ENCODE measurements around the gene RCAN1. TPM values are rescaled to one million over a fixed set of nuclear protein-coding genes. Genes with fewer than 3 reads are reported as not detected.
A peak's percentile ranks its signal among the peaks of the same experiment; 100 is the strongest.

RCAN1 gene
- total and polyA plus RNA-seq, 2 of the 13 experiments (the other 11 are each of a cell fraction or from before 2014, with no cell fraction given), result 9.4 to 34.1 TPM

DNA sequence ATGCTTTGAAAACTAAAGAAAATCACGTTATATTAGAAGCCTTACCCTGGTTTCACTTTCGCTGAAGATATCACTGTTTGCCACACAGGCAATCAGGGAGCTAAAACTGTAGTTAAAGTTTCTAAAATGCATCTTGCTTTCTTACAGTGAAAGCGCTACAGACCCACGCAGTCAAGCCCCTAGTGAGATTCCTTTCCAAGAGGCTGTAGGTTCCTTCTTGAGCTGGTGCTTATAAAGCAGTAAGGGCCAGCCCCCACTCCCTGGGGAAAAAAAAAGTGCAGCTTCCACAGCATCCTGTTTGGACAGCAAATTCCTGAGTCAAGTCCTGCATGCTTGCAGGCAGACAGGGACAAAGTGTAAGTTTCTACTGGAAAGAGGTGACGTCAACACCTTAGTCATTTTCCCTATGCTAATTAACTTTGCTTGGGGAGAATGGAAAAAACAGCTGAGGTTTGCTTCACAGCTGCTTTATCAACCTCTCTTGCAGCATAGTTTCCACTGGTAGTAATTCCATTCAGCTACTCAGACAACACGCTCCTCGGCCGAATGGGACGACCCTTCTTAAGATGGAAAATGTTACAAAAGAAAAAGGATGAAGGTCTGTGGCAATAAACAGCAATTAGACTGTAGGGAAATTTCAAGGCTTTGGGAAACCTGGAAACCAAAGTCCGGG lies 88.2 kb downstream of the RCAN1 start (continued):
- TF ChIP-seq, protein P1, sequence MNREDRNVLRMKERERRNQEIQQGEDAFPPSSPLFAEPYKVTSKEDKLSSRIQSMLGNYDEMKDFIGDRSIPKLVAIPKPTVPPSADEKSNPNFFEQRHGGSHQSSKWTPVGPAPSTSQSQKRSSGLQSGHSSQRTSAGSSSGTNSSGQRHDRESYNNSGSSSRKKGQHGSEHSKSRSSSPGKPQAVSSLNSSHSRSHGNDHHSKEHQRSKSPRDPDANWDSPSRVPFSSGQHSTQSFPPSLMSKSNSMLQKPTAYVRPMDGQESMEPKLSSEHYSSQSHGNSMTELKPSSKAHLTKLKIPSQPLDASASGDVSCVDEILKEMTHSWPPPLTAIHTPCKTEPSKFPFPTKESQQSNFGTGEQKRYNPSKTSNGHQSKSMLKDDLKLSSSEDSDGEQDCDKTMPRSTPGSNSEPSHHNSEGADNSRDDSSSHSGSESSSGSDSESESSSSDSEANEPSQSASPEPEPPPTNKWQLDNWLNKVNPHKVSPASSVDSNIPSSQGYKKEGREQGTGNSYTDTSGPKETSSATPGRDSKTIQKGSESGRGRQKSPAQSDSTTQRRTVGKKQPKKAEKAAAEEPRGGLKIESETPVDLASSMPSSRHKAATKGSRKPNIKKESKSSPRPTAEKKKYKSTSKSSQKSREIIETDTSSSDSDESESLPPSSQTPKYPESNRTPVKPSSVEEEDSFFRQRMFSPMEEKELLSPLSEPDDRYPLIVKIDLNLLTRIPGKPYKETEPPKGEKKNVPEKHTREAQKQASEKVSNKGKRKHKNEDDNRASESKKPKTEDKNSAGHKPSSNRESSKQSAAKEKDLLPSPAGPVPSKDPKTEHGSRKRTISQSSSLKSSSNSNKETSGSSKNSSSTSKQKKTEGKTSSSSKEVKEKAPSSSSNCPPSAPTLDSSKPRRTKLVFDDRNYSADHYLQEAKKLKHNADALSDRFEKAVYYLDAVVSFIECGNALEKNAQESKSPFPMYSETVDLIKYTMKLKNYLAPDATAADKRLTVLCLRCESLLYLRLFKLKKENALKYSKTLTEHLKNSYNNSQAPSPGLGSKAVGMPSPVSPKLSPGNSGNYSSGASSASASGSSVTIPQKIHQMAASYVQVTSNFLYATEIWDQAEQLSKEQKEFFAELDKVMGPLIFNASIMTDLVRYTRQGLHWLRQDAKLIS (CRISPR knock-in tag; IDR thresholded peaks at IDR 0.05), result peak; percentile 57; the same call in 1 of the 2 replicates
- no peak for TF ChIP-seq ZNF577 (CRISPR knock-in tag; IDR thresholded peaks at IDR 0.05; ENCODE audit: borderline replicate concordance, low read depth)
- peak; percentile 83 for TF ChIP-seq POLR2AphosphoS5 (IDR thresholded peaks at IDR 0.05; ENCODE audit: low read depth, low read length)
- peak; percentile 65; the same call in 1 of the 2 replicates for TF ChIP-seq DMAP1 (CRISPR knock-in tag; IDR thresholded peaks at IDR 0.05)
- TF ChIP-seq CREM (IDR thresholded peaks at IDR 0.05), result peak; percentile 79
- no peak for TF ChIP-seq CREM (CRISPR knock-in tag; IDR thresholded peaks at IDR 0.05)
- peak; percentile 46; the same call in 1 of the 2 replicates for TF ChIP-seq ZMYM4 (CRISPR knock-in tag; IDR thresholded peaks at IDR 0.05)
- no peak for TF ChIP-seq PTBP1 (IDR thresholded peaks at IDR 0.05; ENCODE audit: low read depth, low read length, poor library complexity, severe bottlenecking)
- TF ChIP-seq ZSCAN31 (CRISPR knock-in tag; IDR thresholded peaks at IDR 0.05; ENCODE audit: low read depth), result 0 out of 2 replicates have a peak, but pooled peaks have one; percentile 13
- peak; percentile 44; the same call in 1 of the 2 replicates for TF ChIP-seq AHDC1 (CRISPR knock-in tag; IDR thresholded peaks at IDR 0.05; ENCODE audit: borderline replicate concordance)
- peak; percentile 76; the same call in 1 of the 2 replicates for TF ChIP-seq KMT2A (CRISPR knock-in tag; IDR thresholded peaks at IDR 0.05)
- TF ChIP-seq U2AF2 (IDR thresholded peaks at IDR 0.05; ENCODE audit: low read depth, low read length), result no peak
- TF ChIP-seq, protein P2, sequence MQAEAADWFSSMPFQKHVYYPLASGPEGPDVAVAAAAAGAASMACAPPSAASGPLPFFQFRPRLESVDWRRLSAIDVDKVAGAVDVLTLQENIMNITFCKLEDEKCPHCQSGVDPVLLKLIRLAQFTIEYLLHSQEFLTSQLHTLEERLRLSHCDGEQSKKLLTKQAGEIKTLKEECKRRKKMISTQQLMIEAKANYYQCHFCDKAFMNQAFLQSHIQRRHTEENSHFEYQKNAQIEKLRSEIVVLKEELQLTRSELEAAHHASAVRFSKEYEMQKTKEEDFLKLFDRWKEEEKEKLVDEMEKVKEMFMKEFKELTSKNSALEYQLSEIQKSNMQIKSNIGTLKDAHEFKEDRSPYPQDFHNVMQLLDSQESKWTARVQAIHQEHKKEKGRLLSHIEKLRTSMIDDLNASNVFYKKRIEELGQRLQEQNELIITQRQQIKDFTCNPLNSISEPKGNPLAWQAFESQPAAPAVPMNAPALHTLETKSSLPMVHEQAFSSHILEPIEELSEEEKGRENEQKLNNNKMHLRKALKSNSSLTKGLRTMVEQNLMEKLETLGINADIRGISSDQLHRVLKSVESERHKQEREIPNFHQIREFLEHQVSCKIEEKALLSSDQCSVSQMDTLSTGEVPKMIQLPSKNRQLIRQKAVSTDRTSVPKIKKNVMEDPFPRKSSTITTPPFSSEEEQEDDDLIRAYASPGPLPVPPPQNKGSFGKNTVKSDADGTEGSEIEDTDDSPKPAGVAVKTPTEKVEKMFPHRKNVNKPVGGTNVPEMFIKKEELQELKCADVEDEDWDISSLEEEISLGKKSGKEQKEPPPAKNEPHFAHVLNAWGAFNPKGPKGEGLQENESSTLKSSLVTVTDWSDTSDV (CRISPR knock-in tag; IDR thresholded peaks at IDR 0.05), result no peak
- TF ChIP-seq, protein P3, sequence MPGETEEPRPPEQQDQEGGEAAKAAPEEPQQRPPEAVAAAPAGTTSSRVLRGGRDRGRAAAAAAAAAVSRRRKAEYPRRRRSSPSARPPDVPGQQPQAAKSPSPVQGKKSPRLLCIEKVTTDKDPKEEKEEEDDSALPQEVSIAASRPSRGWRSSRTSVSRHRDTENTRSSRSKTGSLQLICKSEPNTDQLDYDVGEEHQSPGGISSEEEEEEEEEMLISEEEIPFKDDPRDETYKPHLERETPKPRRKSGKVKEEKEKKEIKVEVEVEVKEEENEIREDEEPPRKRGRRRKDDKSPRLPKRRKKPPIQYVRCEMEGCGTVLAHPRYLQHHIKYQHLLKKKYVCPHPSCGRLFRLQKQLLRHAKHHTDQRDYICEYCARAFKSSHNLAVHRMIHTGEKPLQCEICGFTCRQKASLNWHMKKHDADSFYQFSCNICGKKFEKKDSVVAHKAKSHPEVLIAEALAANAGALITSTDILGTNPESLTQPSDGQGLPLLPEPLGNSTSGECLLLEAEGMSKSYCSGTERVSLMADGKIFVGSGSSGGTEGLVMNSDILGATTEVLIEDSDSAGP (CRISPR knock-in tag; IDR thresholded peaks at IDR 0.05; ENCODE audit: borderline replicate concordance), result no peak
- no peak for TF ChIP-seq ZBTB38 (CRISPR knock-in tag; IDR thresholded peaks at IDR 0.05)

Measured in HepG2 (cell line).